OCI-LY1 (cell line): ENCODE data around the gene RNF103.

Experiments
- H2AFZ ChIP-seq: fragments of 200-600 bp; sonication (generic), shearing (Covaris generic); 2 replicates; pipeline ENCODE4 v1.6.0; 2014; ENCODE audit warnings: antibody characterized with exemption, mild to moderate bottlenecking, low read length
- H3F3A ChIP-seq: fragments of 200-600 bp; sonication (generic), shearing (Covaris generic); 2 replicates; pipeline ENCODE4 v1.6.0; 2014; ENCODE audit warnings: mild to moderate bottlenecking, antibody characterized with exemption, low read length, moderate library complexity; ENCODE audit not compliant: insufficient read depth
- H3K27ac ChIP-seq: fragments of 200-600 bp; sonication (generic); 2 replicates; pipeline ENCODE4 v1.5.1; 2014; ENCODE audit warnings: low read length, mixed run types, mild to moderate bottlenecking, low read depth; ENCODE audit not compliant: poor library complexity, severe bottlenecking
- H3K27me3 ChIP-seq: fragments of 200-600 bp; sonication (generic); 2 replicates; pipeline ENCODE4 v1.6.0; 2014; ENCODE audit warnings: antibody characterized with exemption, mild to moderate bottlenecking, low read length, moderate library complexity; ENCODE audit not compliant: insufficient read depth
- H3K36me3 ChIP-seq: fragments of 200-600 bp; sonication (generic); 2 replicates; pipeline ENCODE4 v1.6.1; 2014; ENCODE audit warnings: mild to moderate bottlenecking, antibody characterized with exemption, low read length, moderate library complexity, mixed read lengths; ENCODE audit not compliant: insufficient read depth
- H3K4me1 ChIP-seq: fragments of 200-600 bp; sonication (generic); 2 replicates; pipeline ENCODE4 v1.5.1; 2014; ENCODE audit warnings: mild to moderate bottlenecking, low read length, moderate library complexity; ENCODE audit not compliant: insufficient read depth, severe bottlenecking
- H3K4me2 ChIP-seq: fragments of 200-600 bp; sonication (generic), shearing (Covaris generic); 2 replicates; pipeline ENCODE4 v1.6.1; 2014; ENCODE audit warnings: low read length
- H3K4me3 ChIP-seq: fragments of 200-600 bp; sonication (generic); 2 replicates; pipeline ENCODE4 v1.5.1; 2014; ENCODE audit warnings: low read length, low read depth, mild to moderate bottlenecking, mixed read lengths; ENCODE audit not compliant: poor library complexity, severe bottlenecking
- H3K79me2 ChIP-seq: fragments of 200-600 bp; shearing (Covaris generic); 2 replicates; pipeline ENCODE4 v1.6.1; 2016; ENCODE audit warnings: mixed run types, low read length, mixed read lengths; ENCODE audit not compliant: insufficient read depth
- H3K9ac ChIP-seq: fragments of 200-600 bp; sonication (generic), shearing (Covaris generic); 2 replicates; pipeline ENCODE4 v1.6.1; 2014; ENCODE audit warnings: mild to moderate bottlenecking, low read length, mixed read lengths
- H3K9me2 ChIP-seq: fragments of 200-600 bp; sonication (generic), shearing (Covaris generic); 2 replicates; pipeline ENCODE4 v1.6.1; 2014; ENCODE audit warnings: low read depth, mild to moderate bottlenecking, low read length, mixed read lengths
- H3K9me3 ChIP-seq: fragments of 200-600 bp; shearing (Covaris generic); 2 replicates; pipeline ENCODE4 v1.6.1; 2014; ENCODE audit warnings: low read length, mixed read lengths
- H4K20me1 ChIP-seq: fragments of 200-600 bp; sonication (generic), shearing (Covaris generic); 2 replicates; pipeline ENCODE4 v1.6.0; 2016; ENCODE audit warnings: mild to moderate bottlenecking, low read length; ENCODE audit not compliant: insufficient read depth
- EZH2 ChIP-seq: fragments of 200-600 bp; sonication (generic), shearing (Covaris generic); IDR thresholded peaks from 2 replicates; pipeline ENCODE4 v1.8.0; 2017; ENCODE audit warnings: borderline replicate concordance, mixed run types, mild to moderate bottlenecking, antibody characterized with exemption, low read length, moderate library complexity, mixed read lengths
- TF ChIP-seq, protein P1 (sequence below): fragments of 200-600 bp; sonication (generic), shearing (Covaris generic); IDR thresholded peaks from 2 replicates; pipeline ENCODE4 v1.5.1; 2017; ENCODE audit warnings: mild to moderate bottlenecking, antibody characterized with exemption, low read length, moderate library complexity, mixed read lengths

Gene RNF103

DNA sequence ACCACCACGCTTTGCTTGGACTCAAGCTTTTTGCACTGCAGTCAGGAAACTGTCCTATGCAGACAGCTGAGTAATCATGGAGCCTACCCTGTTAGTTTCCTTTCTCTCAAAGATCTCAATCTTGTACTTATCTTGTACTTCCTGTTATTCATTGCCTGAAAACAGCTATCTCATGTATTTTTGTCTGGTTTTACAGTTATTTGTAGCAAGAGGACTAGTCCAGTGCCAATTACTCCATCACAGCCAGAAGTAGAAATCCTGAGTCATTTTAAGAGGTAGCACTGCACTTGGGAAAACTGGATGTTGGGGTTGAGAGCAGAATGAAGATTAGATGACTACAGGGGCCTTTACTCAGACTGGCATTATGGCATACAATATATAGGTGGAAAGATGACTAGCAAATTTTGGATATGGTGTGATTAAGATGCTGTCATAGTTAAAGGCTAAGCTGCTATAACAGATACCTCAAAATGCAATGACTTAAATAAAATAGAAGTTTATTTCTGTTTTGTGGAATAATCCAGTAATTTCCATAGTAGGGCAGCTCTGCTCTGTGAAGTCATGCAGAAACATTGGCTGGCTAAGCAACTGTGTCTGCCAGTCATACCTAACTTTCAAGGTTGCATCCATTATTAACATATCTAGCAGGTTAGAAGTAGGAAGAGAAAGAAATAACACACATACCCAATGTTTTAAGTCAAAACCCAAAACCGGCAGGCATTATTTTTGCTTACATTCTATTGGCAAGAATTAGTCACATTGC, 39.3 kb downstream of the RNF103 start:
- no peaks in the 10 kb centered on the region for H3K79me2 ChIP-seq
- H3K4me1 ChIP-seq = no peaks in the 10 kb centered on the region
- H3K4me2 ChIP-seq = no peak overlapping the region
- no peaks in the 10 kb centered on the region for H3K9me2 ChIP-seq
- H3K9me3 ChIP-seq = no peaks in the 10 kb centered on the region
- H3K36me3 ChIP-seq = no peaks in the 10 kb centered on the region
- H3K4me3 ChIP-seq = no peak overlapping the region
- H4K20me1 ChIP-seq = no peaks in the 10 kb centered on the region
- H3K27ac ChIP-seq = no peak overlapping the region
- H2AFZ ChIP-seq = no peak overlapping the region
- no peak overlapping the region for H3K9ac ChIP-seq
- H3K27me3 ChIP-seq = no peaks in the 10 kb centered on the region
- no peaks in the 10 kb centered on the region for H3F3A ChIP-seq
- no peak for TF ChIP-seq EZH2
- TF ChIP-seq, protein P1, sequence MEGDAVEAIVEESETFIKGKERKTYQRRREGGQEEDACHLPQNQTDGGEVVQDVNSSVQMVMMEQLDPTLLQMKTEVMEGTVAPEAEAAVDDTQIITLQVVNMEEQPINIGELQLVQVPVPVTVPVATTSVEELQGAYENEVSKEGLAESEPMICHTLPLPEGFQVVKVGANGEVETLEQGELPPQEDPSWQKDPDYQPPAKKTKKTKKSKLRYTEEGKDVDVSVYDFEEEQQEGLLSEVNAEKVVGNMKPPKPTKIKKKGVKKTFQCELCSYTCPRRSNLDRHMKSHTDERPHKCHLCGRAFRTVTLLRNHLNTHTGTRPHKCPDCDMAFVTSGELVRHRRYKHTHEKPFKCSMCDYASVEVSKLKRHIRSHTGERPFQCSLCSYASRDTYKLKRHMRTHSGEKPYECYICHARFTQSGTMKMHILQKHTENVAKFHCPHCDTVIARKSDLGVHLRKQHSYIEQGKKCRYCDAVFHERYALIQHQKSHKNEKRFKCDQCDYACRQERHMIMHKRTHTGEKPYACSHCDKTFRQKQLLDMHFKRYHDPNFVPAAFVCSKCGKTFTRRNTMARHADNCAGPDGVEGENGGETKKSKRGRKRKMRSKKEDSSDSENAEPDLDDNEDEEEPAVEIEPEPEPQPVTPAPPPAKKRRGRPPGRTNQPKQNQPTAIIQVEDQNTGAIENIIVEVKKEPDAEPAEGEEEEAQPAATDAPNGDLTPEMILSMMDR = no peak

DNA sequence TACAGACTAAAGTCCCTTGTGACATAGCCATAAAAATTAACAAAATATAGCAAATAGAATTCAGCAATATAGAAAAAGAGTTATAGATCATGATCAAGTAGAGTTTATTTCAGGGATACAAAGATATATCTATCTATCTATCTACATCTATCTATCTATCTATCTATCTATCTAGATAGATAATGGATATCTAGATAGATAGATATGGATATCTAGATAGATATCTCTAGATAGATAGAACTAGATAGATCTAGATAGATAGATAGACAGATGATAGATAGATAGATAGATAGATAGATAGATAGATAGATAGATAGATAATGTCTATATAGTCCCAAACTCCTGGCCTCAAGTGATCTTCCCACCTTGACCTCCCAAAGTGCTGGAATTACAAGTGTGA, 43.1 kb downstream of the RNF103 start:
- H3K27me3 ChIP-seq = no peaks in the 10 kb centered on the region
- no peaks in the 10 kb centered on the region for H4K20me1 ChIP-seq
- peaks cover 3% of the 10 kb centered on the region; the same call in 1 of the 2 replicates for H3K9me3 ChIP-seq
- no peak overlapping the region for H3K27ac ChIP-seq
- H3K4me1 ChIP-seq = no peaks in the 10 kb centered on the region
- H3K9ac ChIP-seq = no peak overlapping the region
- no peak overlapping the region for H3K4me3 ChIP-seq
- H3K9me2 ChIP-seq = no peaks in the 10 kb centered on the region
- no peaks in the 10 kb centered on the region for H3K79me2 ChIP-seq
- H3F3A ChIP-seq = no peaks in the 10 kb centered on the region
- TF ChIP-seq EZH2 = no peak
- TF ChIP-seq, protein P1 = no peak
- no peaks in the 10 kb centered on the region for H3K36me3 ChIP-seq
- H3K4me2 ChIP-seq = no peak overlapping the region
- H2AFZ ChIP-seq = no peak overlapping the region

- no peaks in the 10 kb centered on the region for H3K36me3 ChIP-seq
- no peak overlapping the region for H2AFZ ChIP-seq
- no peaks in the 10 kb centered on the region for H3F3A ChIP-seq
- H3K9me3 ChIP-seq = peaks cover 3% of the 10 kb centered on the region; the same call in 1 of the 2 replicates
- H3K4me2 ChIP-seq = no peak overlapping the region
- no peak overlapping the region for H3K4me3 ChIP-seq
- TF ChIP-seq, protein P1 = no peak
- TF ChIP-seq EZH2 = no peak
- no peaks in the 10 kb centered on the region for H3K79me2 ChIP-seq
- no peaks in the 10 kb centered on the region for H3K4me1 ChIP-seq
- no peaks in the 10 kb centered on the region for H4K20me1 ChIP-seq
- no peak overlapping the region for H3K27ac ChIP-seq
- no peaks in the 10 kb centered on the region for H3K9me2 ChIP-seq
- H3K27me3 ChIP-seq = no peaks in the 10 kb centered on the region
- H3K9ac ChIP-seq = no peak overlapping the region
Measured at GRCh38 chr2:86577817-86578456, 45.7 kb downstream of the RNF103 start.
